Right renal cortex interstitium (tissue), 3 donors: ENCODE measurements around the gene ZCCHC7. TPM values are rescaled to one million over a fixed set of nuclear protein-coding genes. Genes with fewer than 3 reads are reported as not detected.

Experiments used
- DNase-seq, 3 donors: peaks; one replicate each; pipeline ENCODE4 v3.0.0-alpha.2; 2013; ENCODE audit warnings: low read depth in 3 of 3, low spot score in 2 of 3
- polyA plus RNA-seq, 3 donors: library from polyadenylated mRNA; unstranded; fragments of 120-200 nt; gene quantifications; one replicate each; pipeline ENCODE4 v1.2.1, GENCODE V29; 2013; ENCODE audit not compliant: insufficient read length in 3 of 3

The ZCCHC7 gene
- polyA plus RNA-seq, 3 donors, result 23.2 to 27.6 (median 27.2) TPM

DNA sequence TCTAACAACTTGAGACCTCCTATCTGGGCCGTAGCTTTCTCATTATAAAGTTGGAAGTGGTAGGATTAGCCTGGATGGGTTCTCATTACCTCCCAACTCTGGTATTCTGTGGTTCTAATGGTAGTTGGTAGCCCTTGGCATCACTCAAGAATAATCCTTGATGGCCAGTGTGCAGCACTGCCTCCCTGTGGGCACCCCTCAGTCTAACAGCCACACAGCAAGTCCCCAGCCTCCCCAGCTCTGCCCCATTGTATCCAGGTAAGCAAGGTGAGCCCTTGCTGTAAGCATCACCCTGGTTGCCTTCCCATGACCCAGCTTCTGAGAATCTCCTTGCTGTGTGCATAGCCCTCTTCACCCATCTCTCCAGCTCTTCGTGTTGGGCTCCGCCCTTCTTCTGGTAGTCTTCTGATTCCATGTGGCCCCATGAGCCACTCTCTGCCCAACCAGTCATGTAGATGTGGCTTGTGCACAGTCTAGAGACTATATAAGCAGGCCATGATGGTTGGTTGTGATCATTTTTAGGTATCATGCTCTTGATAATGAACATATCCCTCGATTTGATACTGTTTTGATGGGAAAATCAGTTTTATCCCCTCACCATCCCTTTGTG is 244.5 kb downstream of the ZCCHC7 start:
- DNase-seq, result no peak

DNA sequence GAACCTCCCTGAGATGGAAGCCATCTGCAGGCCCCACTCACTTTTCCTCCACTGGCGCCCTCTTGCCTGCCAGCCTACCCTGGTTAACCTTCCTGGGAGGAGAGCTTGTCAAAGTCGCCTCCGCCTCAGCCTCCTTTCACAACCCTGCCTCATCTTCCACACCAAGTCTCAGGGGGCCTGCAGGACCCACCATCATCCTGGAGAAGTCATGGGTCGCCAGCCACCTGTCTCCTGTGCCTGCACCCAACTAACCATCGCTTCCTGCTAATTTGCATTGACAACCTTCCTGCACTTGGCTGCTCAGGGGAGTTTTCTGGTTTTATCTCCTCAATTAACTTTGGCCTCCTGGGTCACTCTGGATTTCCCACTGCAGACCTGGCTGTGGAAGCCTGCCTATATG is 249.3 kb downstream of the ZCCHC7 start:
- no peak for DNase-seq

DNA sequence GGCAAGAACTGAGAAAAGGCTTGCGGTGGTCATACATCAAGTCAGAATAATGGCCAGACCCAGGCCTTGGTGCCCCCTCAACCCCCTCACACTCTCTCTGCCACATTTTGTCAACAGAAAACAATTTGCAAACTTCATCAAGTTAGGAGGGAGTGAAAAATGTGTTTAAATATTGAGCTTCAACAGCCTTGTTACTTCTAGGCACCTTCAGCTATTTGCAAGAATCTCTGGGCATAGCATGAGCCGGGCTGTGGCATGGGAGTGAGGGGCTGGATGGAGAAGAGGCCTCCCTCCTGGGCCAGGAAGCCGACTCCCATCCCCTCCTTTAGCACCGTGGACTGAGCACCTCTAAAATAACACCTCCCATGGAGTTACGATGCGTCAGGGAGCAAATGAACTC is 249.9 kb downstream of the ZCCHC7 start:
- no peak for DNase-seq

DNA sequence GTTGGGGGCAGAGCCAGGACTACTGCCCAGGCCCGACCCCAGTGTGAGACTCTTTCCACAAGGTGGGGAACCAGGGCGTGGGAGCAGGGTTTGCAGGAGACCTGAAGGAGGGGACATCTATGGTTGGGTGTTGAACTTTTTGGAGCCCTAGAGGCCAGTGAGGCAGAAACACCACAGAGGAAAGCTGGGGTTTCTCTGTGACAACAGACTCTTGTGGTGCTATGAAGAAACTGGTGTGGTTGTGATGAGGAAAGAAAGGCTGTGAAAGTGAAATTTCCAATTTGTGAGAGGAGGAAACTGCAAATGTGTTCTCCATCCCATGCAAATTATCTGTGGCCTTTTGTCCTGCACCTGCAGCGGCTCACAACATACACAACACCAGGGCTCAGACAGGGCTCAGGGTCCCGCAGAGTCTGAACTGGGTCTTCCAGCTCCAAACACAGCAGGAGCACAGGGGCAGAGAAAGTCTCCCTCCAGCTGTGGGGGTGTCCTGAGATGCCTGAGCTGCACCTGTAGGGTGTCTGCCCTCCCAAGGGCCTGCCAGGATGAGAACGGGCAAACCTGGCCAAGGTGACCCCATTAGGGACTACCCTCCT is 250.7 kb downstream of the ZCCHC7 start:
- DNase-seq, result no peak

DNA sequence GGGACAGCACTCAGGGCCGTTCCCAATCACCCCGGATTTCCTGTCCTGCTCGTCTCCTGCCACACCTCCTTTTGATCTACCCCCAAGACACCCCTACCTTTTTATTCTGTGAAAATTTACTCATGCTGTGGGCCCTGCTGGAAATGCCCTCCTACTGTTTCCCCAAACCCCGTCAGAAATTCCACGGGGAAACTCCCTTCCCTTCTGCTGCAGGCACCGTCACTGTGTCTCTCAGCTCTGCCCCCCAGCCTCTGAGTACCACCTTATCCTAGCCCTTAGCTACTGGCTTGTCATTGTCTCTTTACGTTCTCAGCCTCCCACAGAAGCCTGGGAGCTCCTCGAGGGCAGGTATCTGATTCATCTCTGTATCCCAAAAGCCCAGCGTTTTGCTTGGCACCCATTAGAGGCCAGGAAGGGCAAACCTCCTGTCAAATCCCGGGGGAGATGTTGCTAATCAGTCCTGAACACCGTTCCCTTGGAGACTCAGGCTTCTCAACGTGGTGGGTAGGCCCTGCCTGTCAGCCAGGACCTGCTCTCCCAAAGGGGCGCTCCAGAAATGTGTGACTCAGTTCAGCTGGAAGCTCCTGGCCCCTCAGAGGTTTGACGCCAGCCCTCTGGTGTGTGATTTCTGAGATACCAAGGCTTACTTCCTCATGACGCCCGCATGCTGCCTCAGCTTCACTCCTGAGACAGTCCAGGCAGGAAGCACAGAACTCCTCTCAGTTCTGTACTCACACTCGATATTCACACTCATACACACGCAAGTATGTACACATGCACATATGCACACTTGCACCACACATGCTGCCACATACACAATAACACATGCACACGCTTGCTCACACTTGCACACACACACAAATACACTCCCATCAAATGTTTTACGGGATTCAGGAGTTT is 251.4 kb downstream of the ZCCHC7 start:
- no peak for DNase-seq

DNA sequence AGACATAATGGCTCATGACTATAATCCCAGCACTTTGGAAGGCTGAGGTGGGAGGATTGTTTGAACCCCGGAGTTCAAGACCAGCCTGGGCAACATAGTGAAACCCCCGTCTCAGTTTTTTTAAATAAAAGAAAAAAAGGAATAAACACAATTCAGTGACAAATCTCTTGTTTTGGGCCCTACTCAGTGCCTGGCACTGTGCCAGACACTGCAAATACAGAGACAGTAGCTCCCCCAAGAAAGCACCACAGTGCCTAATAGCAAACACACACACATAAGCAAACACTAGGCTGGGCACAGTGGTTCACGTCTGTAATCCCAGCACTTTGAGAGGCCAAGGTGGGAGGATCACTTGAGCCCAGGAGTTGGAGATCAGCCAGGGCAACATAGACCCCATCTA is 252.5 kb downstream of the ZCCHC7 start:
- no peak for DNase-seq

DNA sequence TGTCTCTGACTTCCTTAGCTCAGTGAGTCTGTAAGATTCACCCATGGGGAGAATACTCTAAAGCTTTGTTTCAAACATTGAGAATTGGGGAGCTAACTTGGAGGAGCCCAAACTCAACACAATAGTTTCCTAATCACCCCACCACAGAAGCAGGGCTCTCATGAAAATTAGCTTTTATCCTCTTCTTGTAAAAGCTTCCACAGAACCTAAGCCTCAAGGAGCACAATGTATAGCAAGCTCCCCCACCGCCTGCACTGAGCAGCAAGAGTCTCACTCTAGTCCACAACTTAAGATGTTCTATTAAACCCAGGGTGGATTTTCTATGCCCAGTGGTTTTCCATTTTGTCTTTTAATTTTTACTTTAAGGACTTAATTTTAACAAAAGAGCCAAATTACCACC is 253.2 kb downstream of the ZCCHC7 start:
- no peak for DNase-seq

DNA sequence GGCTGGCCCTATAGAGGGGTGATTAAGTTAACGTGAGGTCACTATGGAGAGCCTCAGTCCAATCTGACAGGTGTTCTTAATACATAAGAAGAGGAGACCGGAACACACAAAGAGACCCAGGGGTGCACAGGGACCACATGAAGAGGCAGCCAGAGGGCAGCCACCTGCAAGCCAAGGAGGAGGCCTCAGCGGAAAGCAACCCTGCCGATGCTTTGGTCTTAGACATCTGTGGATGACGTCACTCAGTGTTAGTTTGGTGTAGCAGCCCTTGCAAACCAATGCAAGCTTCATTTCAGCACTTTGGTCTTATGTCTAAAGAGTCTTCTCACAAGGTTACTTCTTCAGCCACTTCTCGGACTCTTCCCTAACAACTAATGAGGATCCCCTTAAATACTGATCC is 254.5 kb downstream of the ZCCHC7 start:
- no peak for DNase-seq

DNA sequence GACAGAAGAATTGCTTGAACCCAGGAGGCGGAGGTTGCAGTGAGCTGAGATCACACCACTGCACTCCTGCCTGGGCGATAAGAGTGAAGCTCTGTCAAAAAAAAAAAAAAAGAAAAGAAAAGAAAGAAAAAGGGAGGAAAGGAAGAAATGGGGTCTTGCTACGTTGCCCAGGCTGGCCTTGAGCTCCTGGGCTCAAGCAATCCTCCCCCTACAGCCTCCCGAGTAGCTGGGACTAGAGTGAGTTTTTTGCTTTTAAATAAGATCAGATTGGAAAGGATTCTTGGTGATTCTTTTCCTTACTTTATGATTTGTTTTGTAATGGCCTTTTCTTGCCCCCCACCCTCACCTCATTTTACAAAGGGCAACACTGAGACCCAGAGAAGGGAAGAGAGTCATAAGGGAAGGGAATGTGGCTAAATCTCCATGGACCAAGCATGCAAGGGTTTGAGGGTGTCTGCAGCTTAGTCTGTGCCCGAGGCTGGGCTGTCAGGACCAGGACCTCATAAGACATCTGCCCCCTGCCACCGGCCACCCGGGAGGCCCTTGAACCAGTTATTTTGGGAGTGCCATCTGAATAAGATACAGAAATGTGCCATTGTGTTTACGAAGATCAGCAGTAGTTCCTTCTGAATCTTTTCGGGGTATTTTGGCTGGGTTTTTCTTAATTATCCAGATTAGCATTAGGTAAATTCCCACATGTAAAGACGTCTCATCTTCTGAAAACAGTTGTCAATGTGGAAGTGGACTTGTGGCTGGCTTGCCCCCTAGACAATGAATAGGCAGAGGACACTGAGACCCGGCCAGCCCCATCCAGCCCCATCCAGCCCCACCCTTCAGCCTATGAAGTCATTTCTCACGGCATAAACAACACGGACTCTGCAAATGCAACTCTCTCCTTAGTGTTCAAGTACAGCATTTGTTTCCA is 257.6 kb downstream of the ZCCHC7 start:
- DNase-seq, result no peak

DNA sequence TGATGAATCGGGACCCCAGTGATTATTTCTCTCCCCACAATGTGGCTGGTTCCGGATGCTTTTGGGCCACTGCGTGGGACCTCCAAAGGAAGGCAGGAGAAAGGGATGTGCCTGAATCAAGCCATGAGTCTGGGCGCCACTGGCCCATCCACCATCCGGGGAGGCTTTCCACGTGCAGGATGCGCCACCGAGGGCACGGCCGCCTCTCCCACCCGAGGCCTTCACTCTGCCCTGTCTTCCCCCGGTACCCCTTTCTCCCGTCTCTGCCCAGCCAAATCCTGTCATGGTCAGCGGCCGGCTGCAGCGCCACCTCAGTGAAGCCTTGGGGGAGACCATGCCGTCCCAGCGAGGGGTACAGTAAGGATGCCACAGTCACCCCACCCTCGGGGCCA is 258.2 kb downstream of the ZCCHC7 start:
- no peak for DNase-seq

DNA sequence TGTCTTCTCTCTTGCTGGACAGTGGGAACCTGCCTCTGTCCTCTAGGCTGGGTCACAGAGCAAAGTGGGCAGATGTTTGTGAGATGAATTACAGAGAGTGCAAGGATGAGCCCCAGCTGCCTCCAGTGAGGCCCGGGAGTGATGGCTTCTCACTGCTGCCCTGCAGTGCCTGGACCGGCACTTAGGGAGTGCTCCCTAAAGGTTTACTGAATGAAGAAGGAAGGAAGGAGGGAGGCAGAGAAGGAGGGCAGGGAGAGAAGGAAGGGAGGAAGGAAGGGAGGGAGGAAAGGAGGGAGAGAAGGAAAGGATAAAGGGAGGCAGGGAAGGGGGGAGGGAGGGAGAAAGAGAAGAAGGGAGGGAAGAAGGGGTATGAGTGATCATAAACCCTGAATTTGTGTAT is 259.5 kb downstream of the ZCCHC7 start:
- DNase-seq, result no peak

DNA sequence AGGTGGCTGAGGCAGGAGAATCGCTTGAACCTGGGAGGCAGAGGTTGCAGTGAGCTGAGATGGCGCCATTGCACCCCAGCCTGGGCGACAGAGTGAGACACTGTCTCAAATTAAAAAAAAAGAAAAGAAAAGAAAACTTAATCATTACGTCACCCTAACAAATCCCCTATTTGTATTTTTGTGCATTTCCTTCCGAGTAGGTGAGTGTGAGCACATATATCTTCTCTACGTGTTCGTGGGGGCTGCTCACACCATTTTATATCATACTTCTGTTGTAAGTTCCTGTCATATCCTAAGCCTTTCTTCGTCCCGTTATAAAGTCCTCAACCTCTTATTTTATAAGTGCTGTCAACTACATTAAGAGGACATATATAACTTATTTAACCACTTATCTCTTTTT is 260.2 kb downstream of the ZCCHC7 start:
- DNase-seq, result no peak

DNA sequence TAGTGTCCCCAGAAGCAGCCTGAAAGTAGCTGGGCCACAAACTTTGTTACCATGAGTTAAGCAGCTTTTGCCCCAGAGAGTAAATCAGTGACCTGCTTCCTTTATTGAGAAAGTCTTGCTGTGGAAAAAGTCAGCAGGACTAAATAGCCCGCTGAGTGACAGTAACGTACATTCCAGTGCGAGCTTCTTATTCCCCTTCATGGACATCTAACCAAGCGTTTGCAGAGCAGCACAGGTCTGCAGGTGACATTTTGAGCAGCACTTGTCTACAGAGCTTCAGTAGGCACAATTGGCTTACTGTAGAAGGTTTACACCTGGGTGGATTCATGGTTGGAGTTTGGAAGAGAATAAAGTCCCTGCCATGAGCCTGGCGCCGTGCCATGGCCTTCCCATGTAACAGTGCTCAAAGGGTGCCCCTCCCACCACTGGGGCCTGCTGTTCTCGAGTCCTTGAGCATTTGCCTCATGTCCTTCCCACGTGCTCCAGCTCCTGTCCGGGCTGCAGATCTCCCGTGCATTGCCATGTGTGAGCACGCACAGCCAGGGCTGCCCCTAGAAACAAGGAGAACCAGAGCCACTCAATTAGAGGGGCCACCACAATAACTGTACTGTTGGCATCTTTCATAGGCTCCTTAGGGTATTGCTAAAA is 260.8 kb downstream of the ZCCHC7 start:
- DNase-seq, result no peak

DNA sequence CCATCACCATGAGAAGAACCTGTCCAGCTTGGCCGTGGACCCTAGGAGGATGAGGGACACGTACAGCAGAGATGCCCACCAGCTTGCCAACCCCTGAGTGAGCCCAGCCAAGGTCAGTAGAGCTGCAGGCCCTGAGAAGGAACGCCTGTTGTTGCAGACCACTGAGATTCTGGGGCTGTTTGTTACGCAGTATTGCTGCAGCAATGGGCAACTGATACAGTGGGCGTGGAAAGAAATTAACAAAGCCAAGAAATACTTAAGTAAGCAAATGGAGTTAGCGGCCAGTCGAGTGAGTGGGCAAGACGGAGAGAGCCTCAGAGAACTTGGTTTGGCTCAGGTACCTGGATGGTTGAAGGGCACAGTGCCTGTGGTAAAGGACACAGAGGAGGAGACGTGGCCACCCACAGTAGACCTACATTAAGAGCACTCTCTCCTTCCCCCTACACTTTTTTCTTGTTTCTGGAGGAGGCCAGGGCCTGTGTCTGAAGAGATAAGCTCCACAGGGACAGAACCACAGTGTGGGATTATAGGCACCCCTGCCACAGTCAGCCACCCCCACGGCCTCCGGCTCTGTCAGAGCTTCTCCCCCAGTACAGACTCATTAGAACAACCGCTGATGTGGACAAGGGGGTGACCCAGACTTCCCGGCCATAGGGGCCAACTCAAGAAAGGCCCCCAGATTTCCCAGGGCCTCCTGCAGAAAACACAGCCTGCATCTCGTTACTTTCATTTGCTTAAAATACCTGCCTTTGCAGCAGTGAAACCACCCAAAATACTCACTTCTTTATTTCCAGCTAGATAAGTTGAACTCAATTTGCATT is 262.0 kb downstream of the ZCCHC7 start:
- no peak for DNase-seq

DNA sequence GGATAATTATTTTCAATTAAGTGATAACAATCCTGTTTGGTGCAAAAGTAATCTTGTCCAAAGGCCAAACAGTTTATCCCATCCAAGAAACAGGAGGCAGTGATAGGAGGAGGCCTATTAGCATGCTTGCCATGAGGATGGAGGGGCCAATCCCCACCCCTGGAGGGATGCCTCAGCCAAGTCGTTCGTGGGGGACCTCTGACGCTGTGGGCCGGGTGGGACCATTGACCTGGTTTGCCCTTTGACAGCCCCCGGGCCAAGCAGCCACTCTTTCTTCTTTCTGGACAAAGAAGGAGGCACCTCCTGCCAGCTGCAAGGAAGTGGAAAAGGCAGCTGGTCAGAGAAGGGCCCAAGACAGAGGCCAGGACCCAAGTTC is 262.6 kb downstream of the ZCCHC7 start:
- DNase-seq, result no peak

DNA sequence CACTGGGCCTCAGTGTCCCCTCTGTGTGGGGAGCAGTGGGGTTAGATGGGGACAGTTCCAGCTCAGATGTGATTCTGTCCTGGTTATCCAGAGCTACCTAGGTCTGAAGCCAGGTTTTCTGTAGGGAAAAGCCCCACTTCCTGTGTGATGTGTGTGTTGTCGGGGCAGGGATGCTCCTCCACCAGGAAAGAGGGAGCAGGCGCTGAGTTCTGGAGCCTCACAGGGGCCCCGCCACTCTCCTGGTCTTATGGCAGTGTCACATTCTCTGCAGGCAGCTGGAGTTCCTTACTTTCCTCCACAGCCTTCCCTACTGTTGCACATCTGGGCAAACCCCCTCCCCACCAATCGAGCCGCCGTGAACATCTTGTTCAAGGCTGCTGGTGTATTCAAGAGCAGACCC is 263.0 kb downstream of the ZCCHC7 start:
- DNase-seq, result no peak

DNA sequence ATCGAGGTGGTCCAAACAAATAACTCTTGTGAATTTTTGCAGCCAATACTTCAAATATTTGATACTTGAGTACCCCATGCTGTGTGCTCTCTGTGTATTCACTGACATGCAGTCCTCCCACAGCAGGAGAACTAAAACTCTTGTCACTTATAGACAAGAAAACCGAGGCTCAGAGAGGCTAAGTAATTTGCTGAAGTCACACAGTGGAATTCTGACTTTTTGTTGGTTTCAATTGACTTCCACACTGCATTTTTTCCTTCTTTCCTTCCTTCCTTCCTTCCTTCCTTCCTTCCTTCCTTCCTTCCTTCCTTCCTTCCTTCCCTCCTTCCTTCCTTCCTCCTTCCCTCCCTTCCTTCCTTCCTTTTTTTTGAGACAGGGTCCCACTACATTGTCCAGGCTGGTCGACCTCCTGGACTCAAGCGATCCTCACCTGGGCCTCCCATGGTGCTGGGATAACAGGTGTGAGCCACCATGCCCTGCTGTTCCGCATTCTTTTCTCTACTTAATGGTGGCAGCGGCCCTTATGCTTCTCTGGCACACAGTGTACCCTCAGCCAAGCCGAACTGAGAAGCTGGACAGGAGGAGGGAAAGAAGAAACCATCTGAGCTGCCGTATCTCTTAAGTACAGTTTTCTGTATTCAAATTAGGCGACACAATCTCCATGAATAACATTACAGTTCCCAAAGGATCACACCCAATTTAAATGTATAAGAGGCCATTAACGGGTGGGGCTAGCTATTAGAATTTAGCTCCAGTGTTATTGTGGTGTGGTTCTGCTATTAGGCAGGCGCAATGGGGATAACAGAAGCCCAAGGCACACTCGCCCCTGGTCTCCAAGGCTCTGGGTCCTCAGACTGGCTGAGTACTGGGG is 263.7 kb downstream of the ZCCHC7 start:
- DNase-seq, result no peak

DNA sequence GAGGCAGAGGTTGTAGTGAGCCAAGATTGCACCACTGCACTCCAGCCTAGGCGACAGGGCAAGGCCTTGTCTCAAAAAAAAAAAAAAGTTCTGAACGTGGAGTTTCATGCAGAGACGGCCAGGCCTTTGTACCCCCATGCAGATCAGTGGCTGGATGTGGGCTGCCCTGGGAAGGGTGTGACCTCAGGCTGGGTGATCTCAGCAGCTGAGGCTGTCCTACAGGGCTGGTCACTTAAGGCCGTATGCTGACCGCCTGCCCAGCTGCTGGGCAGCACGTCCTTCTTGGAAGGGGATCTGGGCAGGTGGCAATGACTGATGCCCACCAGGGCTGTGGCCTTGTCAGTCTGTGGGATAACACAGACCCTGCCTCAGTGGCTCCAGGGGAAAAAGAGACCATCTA is 264.9 kb downstream of the ZCCHC7 start:
- no peak for DNase-seq

DNA sequence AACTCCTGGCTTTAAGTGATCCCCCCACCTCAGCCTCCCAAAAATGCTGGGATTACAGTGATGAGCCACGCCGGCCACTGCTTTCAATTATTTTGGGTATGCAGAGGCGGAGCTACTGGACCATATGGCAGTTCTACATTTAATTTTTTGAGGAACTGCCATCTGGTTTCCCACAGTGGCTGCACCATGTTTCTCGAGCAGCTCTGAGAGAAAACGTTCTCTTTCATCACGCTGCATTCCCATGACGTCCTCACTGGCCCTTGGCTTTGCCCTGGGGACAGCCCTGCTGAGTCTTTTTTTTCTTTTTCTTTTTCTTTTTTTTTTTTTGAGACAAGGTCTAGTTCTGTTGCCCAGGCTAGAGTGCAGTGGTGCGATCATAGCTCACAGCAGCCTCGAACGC is 266.6 kb downstream of the ZCCHC7 start:
- DNase-seq, result no peak
